ENCODE results near the gene CT45A8.

DNA sequence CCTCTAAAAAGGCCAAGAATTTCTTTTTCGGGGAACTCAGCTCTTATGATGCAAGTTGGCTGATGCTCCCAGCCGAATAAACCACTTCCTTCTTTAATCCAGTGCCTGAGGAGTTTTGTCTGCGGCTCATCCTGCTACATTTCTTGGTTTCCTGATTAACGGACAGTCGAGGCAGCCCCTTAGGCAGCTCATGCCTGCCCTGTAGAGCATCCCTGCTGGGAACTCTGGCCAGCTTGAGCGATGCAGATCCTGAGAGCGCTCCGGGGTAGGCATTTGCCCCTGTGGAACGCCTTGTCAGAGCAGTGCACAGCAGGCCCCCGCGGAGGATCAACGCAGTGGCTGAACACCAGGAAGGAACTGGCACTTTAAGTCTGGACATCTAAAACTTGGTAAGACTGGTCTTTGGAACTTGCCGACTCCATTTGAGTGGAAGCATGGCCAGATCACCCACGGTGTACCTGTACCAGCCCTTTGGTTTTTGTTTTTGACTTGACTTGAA is 35.8 kb upstream of the CT45A8 start:
- TF ChIP-seq POLR2AphosphoS5 (IDR thresholded peaks at IDR 0.05; ENCODE audit: low read depth, low read length): no peak
- TF ChIP-seq, protein P1, sequence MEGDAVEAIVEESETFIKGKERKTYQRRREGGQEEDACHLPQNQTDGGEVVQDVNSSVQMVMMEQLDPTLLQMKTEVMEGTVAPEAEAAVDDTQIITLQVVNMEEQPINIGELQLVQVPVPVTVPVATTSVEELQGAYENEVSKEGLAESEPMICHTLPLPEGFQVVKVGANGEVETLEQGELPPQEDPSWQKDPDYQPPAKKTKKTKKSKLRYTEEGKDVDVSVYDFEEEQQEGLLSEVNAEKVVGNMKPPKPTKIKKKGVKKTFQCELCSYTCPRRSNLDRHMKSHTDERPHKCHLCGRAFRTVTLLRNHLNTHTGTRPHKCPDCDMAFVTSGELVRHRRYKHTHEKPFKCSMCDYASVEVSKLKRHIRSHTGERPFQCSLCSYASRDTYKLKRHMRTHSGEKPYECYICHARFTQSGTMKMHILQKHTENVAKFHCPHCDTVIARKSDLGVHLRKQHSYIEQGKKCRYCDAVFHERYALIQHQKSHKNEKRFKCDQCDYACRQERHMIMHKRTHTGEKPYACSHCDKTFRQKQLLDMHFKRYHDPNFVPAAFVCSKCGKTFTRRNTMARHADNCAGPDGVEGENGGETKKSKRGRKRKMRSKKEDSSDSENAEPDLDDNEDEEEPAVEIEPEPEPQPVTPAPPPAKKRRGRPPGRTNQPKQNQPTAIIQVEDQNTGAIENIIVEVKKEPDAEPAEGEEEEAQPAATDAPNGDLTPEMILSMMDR (IDR thresholded peaks at IDR 0.05): no peak
- no peak for TF ChIP-seq EZH2phosphoT487 (IDR thresholded peaks at IDR 0.05; ENCODE audit: borderline replicate concordance, low read depth)
- TF ChIP-seq SMC3 (IDR thresholded peaks at IDR 0.05; ENCODE audit: low read depth, low read length): no peak
- TF ChIP-seq RFX5 (IDR thresholded peaks at IDR 0.05; ENCODE audit: low read length): no peak
- TF ChIP-seq CHD2 (IDR thresholded peaks at IDR 0.05; ENCODE audit: low read length, partially characterized antibody): no peak
- TF ChIP-seq, protein P2, sequence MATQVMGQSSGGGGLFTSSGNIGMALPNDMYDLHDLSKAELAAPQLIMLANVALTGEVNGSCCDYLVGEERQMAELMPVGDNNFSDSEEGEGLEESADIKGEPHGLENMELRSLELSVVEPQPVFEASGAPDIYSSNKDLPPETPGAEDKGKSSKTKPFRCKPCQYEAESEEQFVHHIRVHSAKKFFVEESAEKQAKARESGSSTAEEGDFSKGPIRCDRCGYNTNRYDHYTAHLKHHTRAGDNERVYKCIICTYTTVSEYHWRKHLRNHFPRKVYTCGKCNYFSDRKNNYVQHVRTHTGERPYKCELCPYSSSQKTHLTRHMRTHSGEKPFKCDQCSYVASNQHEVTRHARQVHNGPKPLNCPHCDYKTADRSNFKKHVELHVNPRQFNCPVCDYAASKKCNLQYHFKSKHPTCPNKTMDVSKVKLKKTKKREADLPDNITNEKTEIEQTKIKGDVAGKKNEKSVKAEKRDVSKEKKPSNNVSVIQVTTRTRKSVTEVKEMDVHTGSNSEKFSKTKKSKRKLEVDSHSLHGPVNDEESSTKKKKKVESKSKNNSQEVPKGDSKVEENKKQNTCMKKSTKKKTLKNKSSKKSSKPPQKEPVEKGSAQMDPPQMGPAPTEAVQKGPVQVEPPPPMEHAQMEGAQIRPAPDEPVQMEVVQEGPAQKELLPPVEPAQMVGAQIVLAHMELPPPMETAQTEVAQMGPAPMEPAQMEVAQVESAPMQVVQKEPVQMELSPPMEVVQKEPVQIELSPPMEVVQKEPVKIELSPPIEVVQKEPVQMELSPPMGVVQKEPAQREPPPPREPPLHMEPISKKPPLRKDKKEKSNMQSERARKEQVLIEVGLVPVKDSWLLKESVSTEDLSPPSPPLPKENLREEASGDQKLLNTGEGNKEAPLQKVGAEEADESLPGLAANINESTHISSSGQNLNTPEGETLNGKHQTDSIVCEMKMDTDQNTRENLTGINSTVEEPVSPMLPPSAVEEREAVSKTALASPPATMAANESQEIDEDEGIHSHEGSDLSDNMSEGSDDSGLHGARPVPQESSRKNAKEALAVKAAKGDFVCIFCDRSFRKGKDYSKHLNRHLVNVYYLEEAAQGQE (IDR thresholded peaks at IDR 0.05; ENCODE audit: low read depth, low read length): no peak
- TF ChIP-seq, protein P3, sequence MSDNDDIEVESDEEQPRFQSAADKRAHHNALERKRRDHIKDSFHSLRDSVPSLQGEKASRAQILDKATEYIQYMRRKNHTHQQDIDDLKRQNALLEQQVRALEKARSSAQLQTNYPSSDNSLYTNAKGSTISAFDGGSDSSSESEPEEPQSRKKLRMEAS (IDR thresholded peaks at IDR 0.05; ENCODE audit: low read depth): no peak
- TF ChIP-seq, protein P4, sequence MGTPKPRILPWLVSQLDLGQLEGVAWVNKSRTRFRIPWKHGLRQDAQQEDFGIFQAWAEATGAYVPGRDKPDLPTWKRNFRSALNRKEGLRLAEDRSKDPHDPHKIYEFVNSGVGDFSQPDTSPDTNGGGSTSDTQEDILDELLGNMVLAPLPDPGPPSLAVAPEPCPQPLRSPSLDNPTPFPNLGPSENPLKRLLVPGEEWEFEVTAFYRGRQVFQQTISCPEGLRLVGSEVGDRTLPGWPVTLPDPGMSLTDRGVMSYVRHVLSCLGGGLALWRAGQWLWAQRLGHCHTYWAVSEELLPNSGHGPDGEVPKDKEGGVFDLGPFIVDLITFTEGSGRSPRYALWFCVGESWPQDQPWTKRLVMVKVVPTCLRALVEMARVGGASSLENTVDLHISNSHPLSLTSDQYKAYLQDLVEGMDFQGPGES (IDR thresholded peaks at IDR 0.05; ENCODE audit: low read depth, low read length): no peak
- TF ChIP-seq, protein P5, sequence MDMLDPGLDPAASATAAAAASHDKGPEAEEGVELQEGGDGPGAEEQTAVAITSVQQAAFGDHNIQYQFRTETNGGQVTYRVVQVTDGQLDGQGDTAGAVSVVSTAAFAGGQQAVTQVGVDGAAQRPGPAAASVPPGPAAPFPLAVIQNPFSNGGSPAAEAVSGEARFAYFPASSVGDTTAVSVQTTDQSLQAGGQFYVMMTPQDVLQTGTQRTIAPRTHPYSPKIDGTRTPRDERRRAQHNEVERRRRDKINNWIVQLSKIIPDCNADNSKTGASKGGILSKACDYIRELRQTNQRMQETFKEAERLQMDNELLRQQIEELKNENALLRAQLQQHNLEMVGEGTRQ (IDR thresholded peaks at IDR 0.05; ENCODE audit: borderline replicate concordance, low read depth, low read length): no peak
